Hepatocyte (in vitro differentiated cells): ENCODE data around the gene SYNGR1. TPM values are rescaled to one million over a fixed set of nuclear protein-coding genes. Genes with fewer than 3 reads are reported as not detected.
"Not testable (repeated sequence)": the region's sequence is repeated elsewhere in the genome, so short reads cannot be mapped to it uniquely, and the experiment has no call there.

ENCODE experiments used
- DNase-seq: peaks from one replicate; pipeline ENCODE4 v3.0.0-alpha.2; 2016; ENCODE audit warnings: low spot score
- H2AFZ ChIP-seq: fragments of 200-600 bp; sonication (generic); 2 replicates; pipeline ENCODE4 v1.6.0; 2016; ENCODE audit warnings: antibody characterized with exemption, mild to moderate bottlenecking
- H3K27ac ChIP-seq: fragments of 200-600 bp; sonication (generic); 2 replicates; pipeline ENCODE4 v1.5.1; 2016; ENCODE audit warnings: mild to moderate bottlenecking
- H3K27me3 ChIP-seq: fragments of 200-600 bp; sonication (generic); 2 replicates; pipeline ENCODE4 v1.6.1; 2016
- H3K36me3 ChIP-seq: fragments of 200-600 bp; sonication (generic); replicated peaks from 2 replicates; pipeline ENCODE4 v1.5.1; 2016; ENCODE audit warnings: low read depth; ENCODE audit not compliant: insufficient read depth
- H3K4me1 ChIP-seq: fragments of 200-600 bp; sonication (generic); 2 replicates; pipeline ENCODE4 v1.5.1; 2016; ENCODE audit warnings: mild to moderate bottlenecking, moderate library complexity; ENCODE audit not compliant: insufficient read depth
- H3K4me2 ChIP-seq: fragments of 200-600 bp; sonication (generic); 2 replicates; pipeline ENCODE4 v1.6.0; 2016
- H3K4me3 ChIP-seq: fragments of 200-600 bp; sonication (generic); 2 replicates; pipeline ENCODE4 v1.5.1; 2016; ENCODE audit warnings: mild to moderate bottlenecking
- H3K79me2 ChIP-seq: fragments of 200-600 bp; sonication (generic); 2 replicates; pipeline ENCODE4 v1.6.0; 2017; ENCODE audit warnings: mild to moderate bottlenecking
- H3K9me2 ChIP-seq: fragments of 200-600 bp; sonication (generic); replicated peaks from 2 replicates; pipeline ENCODE4 v1.6.0; 2017; ENCODE audit warnings: mild to moderate bottlenecking; ENCODE audit not compliant: insufficient read depth
- H3K9me3 ChIP-seq: fragments of 200-600 bp; sonication (generic); 2 replicates; pipeline ENCODE4 v1.5.1; 2016; ENCODE audit warnings: low read depth, mild to moderate bottlenecking
- H4K20me1 ChIP-seq: fragments of 200-600 bp; sonication (generic); 2 replicates; pipeline ENCODE4 v1.6.0; 2016; ENCODE audit warnings: mild to moderate bottlenecking; ENCODE audit not compliant: insufficient read depth, poor library complexity, severe bottlenecking
- CTCF ChIP-seq: fragments of 200-600 bp; sonication (generic); IDR thresholded peaks from 2 replicates; pipeline ENCODE4 v1.5.1; 2016; ENCODE audit warnings: antibody characterized with exemption, mild to moderate bottlenecking; ENCODE audit not compliant: poor library complexity
- EZH2 ChIP-seq: fragments of 200-600 bp; sonication (generic); IDR thresholded peaks from 2 replicates; pipeline ENCODE4 v1.6.1; 2016; ENCODE audit warnings: antibody characterized with exemption, mild to moderate bottlenecking, borderline replicate concordance
- EZH2phosphoT487 ChIP-seq: fragments of 200-600 bp; sonication (generic); IDR thresholded peaks from one replicate; pipeline ENCODE4 v1.6.1; 2018; ENCODE audit warnings: antibody characterized with exemption, mild to moderate bottlenecking, low read depth, moderate library complexity; ENCODE audit not compliant: unreplicated experiment, severe bottlenecking
- WGBS: methylation state at CpG from one replicate; pipeline ENCODE4 v1.1.6; 2016; ENCODE audit warnings: low lambda C conversion rate; ENCODE audit errors: missing lambda C conversion rate; 5-methylcytosine and 5-hydroxymethylcytosine counted together
- polyA plus RNA-seq: library from polyadenylated mRNA; unstranded; fragments of >200 nt; fragmentation: Nextera tagmentation; extraction: Ambion mirVana; gene quantifications from 2 replicates; pipeline ENCODE4 v1.2.1, GENCODE V29; 2016
- total RNA-seq: library from RNA; depleted of rRNA; stranded (reverse); fragments of >200 nt; gene quantifications from 2 replicates; pipeline ENCODE4 v1.2.3, GENCODE V29; 2014

The SYNGR1 gene
- total and polyA plus RNA-seq, 2 experiments from 2014 or later, result 23.1 to 58.8 TPM

- TF ChIP-seq CTCF (no peak), EZH2 (no peak), EZH2phosphoT487 (no peak)
- Histone ChIP-seq H3K36me3 (no peaks in the 10 kb centered on the region), H3K9me2 (no peaks in the 10 kb centered on the region), H3K4me3 (no peak overlapping the region), H3K4me2 (no peak overlapping the region), H4K20me1 (no peaks in the 10 kb centered on the region), H3K9me3 (no peaks in the 10 kb centered on the region), H3K4me1 (no peaks in the 10 kb centered on the region), H3K27ac (no peak overlapping the region), H3K27me3 (no peaks in the 10 kb centered on the region), H2AFZ (no peak overlapping the region), H3K79me2 (peaks cover 66% of the 10 kb centered on the region)
- WGBS, result 94% methylated on average over 11 of the region's 11 CpGs
- no peak for DNase-seq
Observed at GRCh38 chr22:39408173-39408572, 58.4 kb downstream of the SYNGR1 start.

- H3K4me1 ChIP-seq, result no peaks in the 10 kb centered on the region
- H3K4me2 ChIP-seq, result no peak overlapping the region
- peaks cover 64% of the 10 kb centered on the region for H3K79me2 ChIP-seq
- WGBS, result 100% methylated on average over 1 of the region's 1 CpG
- TF ChIP-seq EZH2phosphoT487 (no peak), EZH2 (no peak), CTCF (no peak)
- no peak for DNase-seq
- no peak overlapping the region for H3K27ac ChIP-seq
- H2AFZ ChIP-seq, result no peak overlapping the region
- no peaks in the 10 kb centered on the region for H3K9me3 ChIP-seq
- no peaks in the 10 kb centered on the region for H3K27me3 ChIP-seq
- H3K36me3 ChIP-seq, result no peaks in the 10 kb centered on the region
- no peaks in the 10 kb centered on the region for H3K9me2 ChIP-seq
- H3K4me3 ChIP-seq, result no peak overlapping the region
- H4K20me1 ChIP-seq, result no peaks in the 10 kb centered on the region
Observed at GRCh38 chr22:39408807-39409206, 59.0 kb downstream of the SYNGR1 start.

- H3K4me3 ChIP-seq, result no peak overlapping the region
- no peaks in the 10 kb centered on the region for H3K27me3 ChIP-seq
- H3K27ac ChIP-seq, result no peak overlapping the region
- no peaks in the 10 kb centered on the region for H3K4me1 ChIP-seq
- 96% methylated on average over 11 of the region's 11 CpGs for WGBS
- H3K9me3 ChIP-seq, result no peaks in the 10 kb centered on the region
- DNase-seq, result no peak
- no peaks in the 10 kb centered on the region for H4K20me1 ChIP-seq
- no peak overlapping the region for H2AFZ ChIP-seq
- H3K4me2 ChIP-seq, result no peak overlapping the region
- H3K9me2 ChIP-seq, result no peaks in the 10 kb centered on the region
- TF ChIP-seq EZH2 (no peak), EZH2phosphoT487 (no peak), CTCF (no peak)
- peaks cover 56% of the 10 kb centered on the region for H3K79me2 ChIP-seq
- H3K36me3 ChIP-seq, result no peaks in the 10 kb centered on the region
Observed at GRCh38 chr22:39409516-39410029, 59.8 kb downstream of the SYNGR1 start.

- WGBS, result 98% methylated on average over 4 of the region's 4 CpGs
Observed at GRCh38 chr22:39410264-39410663, 60.5 kb downstream of the SYNGR1 start.

GRCh38 chr22:39411828-39412365 is 62.1 kb downstream of the SYNGR1 start:
- H3K4me1 ChIP-seq, H3K9me3 ChIP-seq, H2AFZ ChIP-seq, H3K36me3 ChIP-seq, H3K9me2 ChIP-seq, H3K4me3 ChIP-seq, H3K27me3 ChIP-seq, H4K20me1 ChIP-seq, H3K27ac ChIP-seq, H3K4me2 ChIP-seq, DNase-seq: not testable (repeated sequence)
- peaks cover 38% of the 10 kb centered on the region for H3K79me2 ChIP-seq
- WGBS, result 92% methylated on average over 11 of the region's 11 CpGs

More at GRCh38 chr22:39410264-39410663, 60.5 kb downstream of the SYNGR1 start:
- no peaks in the 10 kb centered on the region for H3K9me2 ChIP-seq
- H3K4me1 ChIP-seq, result no peaks in the 10 kb centered on the region
- DNase-seq, result no peak
- no peak overlapping the region for H3K4me3 ChIP-seq
- no peaks in the 10 kb centered on the region for H3K27me3 ChIP-seq
- H3K4me2 ChIP-seq, result no peak overlapping the region
- H4K20me1 ChIP-seq, result no peaks in the 10 kb centered on the region
- H3K36me3 ChIP-seq, result no peaks in the 10 kb centered on the region
- H3K9me3 ChIP-seq, result no peaks in the 10 kb centered on the region
- no peak overlapping the region for H2AFZ ChIP-seq
- no peak overlapping the region for H3K27ac ChIP-seq
- TF ChIP-seq EZH2 (no peak), EZH2phosphoT487 (no peak), CTCF (no peak)
- peaks cover 50% of the 10 kb centered on the region for H3K79me2 ChIP-seq

GRCh38 chr22:39413204-39413603 is 63.4 kb downstream of the SYNGR1 start:
- not testable (repeated sequence) for H3K4me2 ChIP-seq, H3K36me3 ChIP-seq, DNase-seq, H3K4me3 ChIP-seq, H3K27ac ChIP-seq, H3K4me1 ChIP-seq, H2AFZ ChIP-seq, H3K9me2 ChIP-seq, H3K9me3 ChIP-seq, H3K27me3 ChIP-seq, H4K20me1 ChIP-seq
- 94% methylated on average over 7 of the region's 7 CpGs for WGBS
- H3K79me2 ChIP-seq, result peaks cover 26% of the 10 kb centered on the region
